SK-N-SH treated with all-trans-retinoic acid at 6 μM for 48 hours (cell line): Measurements from ENCODE around the gene CCDC171.

Experiments used
- BACH2 ChIP-seq: fragments of 250-450 bp; sonication (Bioruptor Pico); IDR thresholded peaks from 2 replicates; pipeline ENCODE4 v1.9.0; 2021; ENCODE audit warnings: mild to moderate bottlenecking, borderline replicate concordance
- CSDC2 ChIP-seq: fragments of 250-450 bp; sonication (Bioruptor Pico); IDR thresholded peaks from 2 replicates; pipeline ENCODE4 v1.5.0; 2020; ENCODE audit warnings: mild to moderate bottlenecking, moderate library complexity
- ZFP30 ChIP-seq: fragments of 450-650 bp; formaldehyde crosslinking; IDR thresholded peaks from 2 replicates; pipeline ENCODE4 v1.5.0; 2022; ENCODE audit warnings: mild to moderate bottlenecking, moderate library complexity
- TF ChIP-seq, protein P1 (sequence below): fragments of 250-450 bp; sonication (Bioruptor Pico); IDR thresholded peaks from 2 replicates; pipeline ENCODE4 v1.5.0; 2020; ENCODE audit warnings: mild to moderate bottlenecking, moderate library complexity

GRCh38 chr9:15720861-15721260, 168.0 kb downstream of the CCDC171 start:
- TF ChIP-seq BACH2 (CRISPR knock-in tag) = no peak
- TF ChIP-seq, protein P1, sequence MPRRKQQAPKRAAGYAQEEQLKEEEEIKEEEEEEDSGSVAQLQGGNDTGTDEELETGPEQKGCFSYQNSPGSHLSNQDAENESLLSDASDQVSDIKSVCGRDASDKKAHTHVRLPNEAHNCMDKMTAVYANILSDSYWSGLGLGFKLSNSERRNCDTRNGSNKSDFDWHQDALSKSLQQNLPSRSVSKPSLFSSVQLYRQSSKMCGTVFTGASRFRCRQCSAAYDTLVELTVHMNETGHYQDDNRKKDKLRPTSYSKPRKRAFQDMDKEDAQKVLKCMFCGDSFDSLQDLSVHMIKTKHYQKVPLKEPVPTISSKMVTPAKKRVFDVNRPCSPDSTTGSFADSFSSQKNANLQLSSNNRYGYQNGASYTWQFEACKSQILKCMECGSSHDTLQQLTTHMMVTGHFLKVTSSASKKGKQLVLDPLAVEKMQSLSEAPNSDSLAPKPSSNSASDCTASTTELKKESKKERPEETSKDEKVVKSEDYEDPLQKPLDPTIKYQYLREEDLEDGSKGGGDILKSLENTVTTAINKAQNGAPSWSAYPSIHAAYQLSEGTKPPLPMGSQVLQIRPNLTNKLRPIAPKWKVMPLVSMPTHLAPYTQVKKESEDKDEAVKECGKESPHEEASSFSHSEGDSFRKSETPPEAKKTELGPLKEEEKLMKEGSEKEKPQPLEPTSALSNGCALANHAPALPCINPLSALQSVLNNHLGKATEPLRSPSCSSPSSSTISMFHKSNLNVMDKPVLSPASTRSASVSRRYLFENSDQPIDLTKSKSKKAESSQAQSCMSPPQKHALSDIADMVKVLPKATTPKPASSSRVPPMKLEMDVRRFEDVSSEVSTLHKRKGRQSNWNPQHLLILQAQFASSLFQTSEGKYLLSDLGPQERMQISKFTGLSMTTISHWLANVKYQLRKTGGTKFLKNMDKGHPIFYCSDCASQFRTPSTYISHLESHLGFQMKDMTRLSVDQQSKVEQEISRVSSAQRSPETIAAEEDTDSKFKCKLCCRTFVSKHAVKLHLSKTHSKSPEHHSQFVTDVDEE = no peak
- TF ChIP-seq CSDC2 (CRISPR knock-in tag) = no peak
- TF ChIP-seq ZFP30 (CRISPR knock-in tag) = no peak
